Spinal cord (tissue), 10 donors: Measurements from ENCODE around the gene TNNT3. TPM values are rescaled to one million over a fixed set of nuclear protein-coding genes. Genes with fewer than 3 reads are reported as not detected.
A peak's percentile ranks its signal among the peaks of the same experiment; 100 is the strongest.

Source experiments
- DNase-seq, 6 donors: peaks; one replicate each; pipeline versions ENCODE4 v3.0.0 to v3.0.0-alpha.2; 2013 to 2015; ENCODE audit warnings: low spot score in 6 of 6, low read depth in 4 of 6
- H3K27ac ChIP-seq: one replicate; pipeline ENCODE4 v1.5.1; 2013; ENCODE audit warnings: low read depth, low read length, control low read depth
- H3K27me3 ChIP-seq: one replicate; pipeline ENCODE4 v1.6.1; 2013; ENCODE audit warnings: low read length; ENCODE audit not compliant: control insufficient read depth, insufficient read depth
- H3K36me3 ChIP-seq: one replicate; pipeline ENCODE4 v1.6.1; 2013; ENCODE audit warnings: low read length; ENCODE audit not compliant: control insufficient read depth, insufficient read depth
- H3K4me1 ChIP-seq: one replicate; pipeline ENCODE4 v1.6.1; 2013; ENCODE audit warnings: low read length; ENCODE audit not compliant: control insufficient read depth, insufficient read depth
- H3K4me3 ChIP-seq: one replicate; pipeline ENCODE4 v1.5.1; 2013; ENCODE audit warnings: low read depth, low read length, control low read depth
- H3K9me3 ChIP-seq: one replicate; pipeline ENCODE4 v1.6.1; 2013; ENCODE audit warnings: low read length; ENCODE audit not compliant: control insufficient read depth, insufficient read depth
- WGBS: methylation state at CpG from one replicate; pipeline ENCODE4 v1.1.5; 2013; ENCODE audit warnings: missing lambda C conversion rate; ENCODE audit not compliant: insufficient coverage; 5-methylcytosine and 5-hydroxymethylcytosine counted together
- polyA plus RNA-seq, 2 donors: library from polyadenylated mRNA; unstranded; fragments of 120-200 nt; gene quantifications; one replicate each; pipeline ENCODE4 v1.2.1, GENCODE V29; 2013; ENCODE audit not compliant: insufficient read length in 2 of 2
- total RNA-seq, 2 donors: library from RNA; depleted of rRNA in 1 of 2; stranded (reverse); fragments of 120-200 nt in 1 of 2; fragments of >200 nt in 1 of 2; gene quantifications; one replicate each; pipeline versions ENCODE4 v1.2.3 to v1.2.4, GENCODE V29; 2013 to 2014
- donor health status: healthy.

Gene TNNT3
- total and polyA plus RNA-seq, 4 donors = 2.8 to 14.8 (median 8.0) TPM

- Histone ChIP-seq H3K36me3 (no peaks in the 10 kb centered on the region), H3K27ac (peak overlapping the region; percentile 67), H3K4me3 (no peak overlapping the region), H3K27me3 (no peaks in the 10 kb centered on the region), H3K4me1 (peaks cover 21% of the 10 kb centered on the region), H3K9me3 (no peaks in the 10 kb centered on the region)
- WGBS = 89% methylated on average over 13 of the region's 13 CpGs
- DNase-seq = no peak
These were observed 9.0 kb downstream of the TNNT3 start for GRCh38 chr11:1928470-1928890.

GRCh38 chr11:1928891-1929541 lies 9.5 kb downstream of the TNNT3 start:
- no peak for DNase-seq
- H3K4me1 ChIP-seq = peaks cover 21% of the 10 kb centered on the region
- WGBS = 82% methylated on average over 30 of the region's 35 CpGs
- H3K27me3 ChIP-seq = no peaks in the 10 kb centered on the region
- peak overlapping the region; percentile 88 for H3K27ac ChIP-seq
- no peaks in the 10 kb centered on the region for H3K9me3 ChIP-seq
- H3K36me3 ChIP-seq = no peaks in the 10 kb centered on the region
- H3K4me3 ChIP-seq = no peak overlapping the region

GRCh38 chr11:1929621-1930461 lies 10.3 kb downstream of the TNNT3 start:
- Histone ChIP-seq H3K4me1 (peaks cover 21% of the 10 kb centered on the region), H3K27ac (peak overlapping the region; percentile 88), H3K9me3 (no peaks in the 10 kb centered on the region), H3K4me3 (no peak overlapping the region), H3K27me3 (no peaks in the 10 kb centered on the region), H3K36me3 (no peaks in the 10 kb centered on the region)
- WGBS = 89% methylated on average over 17 of the region's 25 CpGs
- no peak for DNase-seq

- peaks cover 21% of the 10 kb centered on the region for H3K4me1 ChIP-seq
- H3K36me3 ChIP-seq = no peaks in the 10 kb centered on the region
- 82% methylated on average over 6 of the region's 9 CpGs for WGBS
- no peak overlapping the region for H3K4me3 ChIP-seq
- H3K9me3 ChIP-seq = no peaks in the 10 kb centered on the region
- DNase-seq = peak in 2 of 6 donors; percentile 5 to 75
- peak overlapping the region; percentile 88 for H3K27ac ChIP-seq
- no peaks in the 10 kb centered on the region for H3K27me3 ChIP-seq
These were observed 10.9 kb downstream of the TNNT3 start for GRCh38 chr11:1930462-1930830.

- Histone ChIP-seq H3K27me3 (no peaks in the 10 kb centered on the region), H3K36me3 (no peaks in the 10 kb centered on the region), H3K27ac (peak overlapping the region; percentile 88), H3K4me1 (peaks cover 21% of the 10 kb centered on the region), H3K4me3 (no peak overlapping the region), H3K9me3 (no peaks in the 10 kb centered on the region)
- 53% methylated on average over 10 of the region's 18 CpGs for WGBS
- peak in 1 of 6 donors; percentile 76 for DNase-seq
These were observed 12.0 kb downstream of the TNNT3 start for GRCh38 chr11:1931341-1932104.

GRCh38 chr11:1932105-1932480 lies 12.6 kb downstream of the TNNT3 start:
- Histone ChIP-seq H3K4me1 (peaks cover 17% of the 10 kb centered on the region), H3K36me3 (no peaks in the 10 kb centered on the region), H3K27me3 (no peaks in the 10 kb centered on the region), H3K4me3 (no peak overlapping the region), H3K9me3 (no peaks in the 10 kb centered on the region), H3K27ac (peak overlapping the region; percentile 88)
- 60% methylated on average over 7 of the region's 11 CpGs for WGBS
- DNase-seq = no peak

GRCh38 chr11:1932681-1933080 lies 13.2 kb downstream of the TNNT3 start:
- Histone ChIP-seq H3K27ac (peak overlapping the region; percentile 88), H3K4me1 (peaks cover 11% of the 10 kb centered on the region), H3K9me3 (no peaks in the 10 kb centered on the region), H3K36me3 (no peaks in the 10 kb centered on the region), H3K4me3 (no peak overlapping the region), H3K27me3 (no peaks in the 10 kb centered on the region)
- WGBS = 81% methylated on average over 3 of the region's 4 CpGs
- no peak for DNase-seq

- no peaks in the 10 kb centered on the region for H3K9me3 ChIP-seq
- H3K4me3 ChIP-seq = no peak overlapping the region
- 80% methylated on average over 17 of the region's 18 CpGs for WGBS
- no peaks in the 10 kb centered on the region for H3K27me3 ChIP-seq
- no peak for DNase-seq
- peaks cover 7% of the 10 kb centered on the region for H3K4me1 ChIP-seq
- H3K36me3 ChIP-seq = no peaks in the 10 kb centered on the region
- H3K27ac ChIP-seq = no peak overlapping the region
These were observed 14.2 kb downstream of the TNNT3 start for GRCh38 chr11:1933416-1934334.
